Small intestine (tissue), 7 donors: ENCODE data around the gene NDUFV3. TPM values are rescaled to one million over a fixed set of nuclear protein-coding genes. Genes with fewer than 3 reads are reported as not detected.
A peak's percentile ranks its signal among the peaks of the same experiment; 100 is the strongest.
"Not testable (repeated sequence)": the region's sequence is repeated elsewhere in the genome, so short reads cannot be mapped to it uniquely, and the experiment has no call there.

Source experiments
- DNase-seq, 2 donors: peaks; one replicate each; pipeline versions ENCODE4 v3.0.0 to v3.0.0-alpha.2; 2013
- FAIRE-seq: peaks from 2 replicates; lab custom pipeline; 2012; peaks lifted over from hg19 to GRCh38; lab: Jason Lieb, UNC
- H3K27ac ChIP-seq, 3 donors: one replicate each; pipeline ENCODE4 v1.5.1; 2013; ENCODE audit warnings: low read length in 2 of 3, mild to moderate bottlenecking in 2 of 3, control low read depth in 1 of 3, inconsistent platforms in 1 of 3, low read depth in 1 of 3, moderate library complexity in 1 of 3
- H3K27me3 ChIP-seq, 3 donors: one replicate each; pipeline ENCODE4 v1.6.1; 2013; ENCODE audit warnings: low read length in 3 of 3, inconsistent platforms in 1 of 3; ENCODE audit not compliant: control insufficient read depth in 3 of 3, insufficient read depth in 3 of 3
- H3K36me3 ChIP-seq, 3 donors: one replicate each; pipeline ENCODE4 v1.6.1; 2013; ENCODE audit warnings: low read length in 3 of 3, inconsistent platforms in 1 of 3, low read depth in 1 of 3, mild to moderate bottlenecking in 1 of 3, moderate library complexity in 1 of 3; ENCODE audit not compliant: control insufficient read depth in 3 of 3, insufficient read depth in 2 of 3
- H3K4me1 ChIP-seq, 3 donors: one replicate each; pipeline ENCODE4 v1.6.1; 2013; ENCODE audit warnings: low read length in 2 of 3, inconsistent platforms in 1 of 3, low read depth in 1 of 3, mild to moderate bottlenecking in 1 of 3, moderate library complexity in 1 of 3; ENCODE audit not compliant: control insufficient read depth in 3 of 3, insufficient read depth in 2 of 3
- H3K4me3 ChIP-seq, 3 donors: one replicate each; pipeline ENCODE4 v1.5.1; 2013; ENCODE audit warnings: low read length in 3 of 3, control low read depth in 1 of 3, inconsistent platforms in 1 of 3, low read depth in 1 of 3, mild to moderate bottlenecking in 1 of 3, moderate library complexity in 1 of 3
- H3K9me3 ChIP-seq, 2 donors: one replicate each; pipeline ENCODE4 v1.6.1; 2013; ENCODE audit warnings: low read depth in 1 of 2, low read length in 1 of 2; ENCODE audit not compliant: control insufficient read depth in 2 of 2, insufficient read depth in 1 of 2
- WGBS, 3 donors: extraction: QIAGEN DNeasy Blood & Tissue Kit; methylation state at CpG; one replicate each; pipeline ENCODE4 v1.1.7; 2013; 5-methylcytosine and 5-hydroxymethylcytosine counted together
- polyA plus RNA-seq, 4 donors: library from polyadenylated mRNA; stranded (reverse) in 3 of 4; unstranded in 1 of 4; fragments of 200-250 nt in 3 of 4; fragments of 120-200 nt in 1 of 4; gene quantifications; one replicate each; pipeline versions ENCODE4 v1.2.1 to v1.2.3, GENCODE V29; 2013
- donor health status: healthy with polysubstance abuse.
- donor health status: control.
- donor health status: control.
- donor health status: Bipolar disorder and iron deficiency.
- donor health status: healthy.

NDUFV3 gene
- polyA plus RNA-seq, 4 donors, result 15.9 to 29.2 (median 19.4) TPM

DNA sequence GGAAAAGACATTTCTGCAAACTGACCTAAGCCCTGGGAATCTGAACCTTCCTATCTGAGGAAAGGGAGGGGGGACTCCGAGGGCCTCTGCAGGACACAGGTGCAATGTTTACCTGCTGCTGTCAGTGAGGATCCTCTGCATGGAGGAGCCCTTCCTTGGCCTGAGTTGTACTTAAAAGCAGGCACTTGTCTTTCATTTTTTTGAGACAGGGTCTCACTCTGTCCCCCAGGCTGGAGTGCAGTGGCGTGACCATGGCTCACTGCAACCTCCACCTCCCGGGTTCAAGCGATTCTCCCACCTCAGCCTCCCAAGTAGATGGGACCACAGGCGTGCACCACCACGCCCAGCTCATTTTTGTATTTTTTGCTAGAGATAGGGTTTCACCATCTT lies 45.5 kb downstream of the NDUFV3 start:
- not testable (repeated sequence) for DNase-seq, H3K36me3 ChIP-seq, H3K9me3 ChIP-seq, H3K4me1 ChIP-seq, FAIRE-seq, H3K27ac ChIP-seq, H3K4me3 ChIP-seq, H3K27me3 ChIP-seq
- WGBS, 3 donors, result 92 to 95% (median 93%) methylated on average over 6 of the region's 6 CpGs

DNA sequence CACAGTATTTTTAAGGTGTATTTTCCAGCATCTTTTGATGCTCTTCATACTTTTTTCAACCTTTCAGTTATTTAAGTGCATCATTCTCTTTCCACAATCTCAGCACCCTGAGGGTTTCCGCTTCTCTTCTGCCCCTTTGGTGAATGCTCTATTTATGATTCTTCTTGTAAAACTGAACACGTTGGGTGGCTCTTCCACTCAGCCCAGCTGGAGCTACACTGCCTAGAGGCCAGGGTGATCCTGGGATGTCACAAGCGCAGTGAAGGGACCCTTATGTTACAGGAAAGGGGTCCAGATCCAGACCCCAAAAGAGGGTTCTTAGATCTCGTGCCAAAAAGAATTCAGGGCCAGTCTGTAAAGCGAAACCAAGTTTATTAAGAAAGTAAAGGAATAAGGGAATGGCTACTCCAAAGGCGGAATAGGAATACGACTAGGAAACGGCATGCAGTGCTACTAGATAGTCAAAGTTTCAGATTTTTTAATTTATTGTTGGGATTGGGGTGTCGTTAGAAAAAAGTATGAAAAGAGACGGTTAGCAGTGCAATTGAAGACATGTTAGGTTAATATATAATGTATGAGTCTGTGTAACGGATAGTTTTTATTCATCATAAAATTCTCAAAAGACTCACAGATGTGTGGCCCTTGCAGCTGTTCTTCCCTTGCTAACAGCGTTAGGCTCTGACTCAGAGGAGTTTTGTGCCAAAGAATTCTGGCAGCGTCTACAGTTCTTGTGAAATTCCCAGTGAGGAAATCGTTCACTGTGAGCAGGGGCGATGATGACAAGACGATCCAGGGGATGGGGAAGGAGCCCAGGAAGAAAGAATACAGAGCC lies 46.7 kb downstream of the NDUFV3 start:
- FAIRE-seq, result no peak
- 54 to 56% (median 55%) methylated on average over 16 of the region's 16 CpGs for WGBS, 3 donors
- H3K27ac ChIP-seq, result peak overlapping the region in 2 of 3 donors; percentile 25 to 63

DNA sequence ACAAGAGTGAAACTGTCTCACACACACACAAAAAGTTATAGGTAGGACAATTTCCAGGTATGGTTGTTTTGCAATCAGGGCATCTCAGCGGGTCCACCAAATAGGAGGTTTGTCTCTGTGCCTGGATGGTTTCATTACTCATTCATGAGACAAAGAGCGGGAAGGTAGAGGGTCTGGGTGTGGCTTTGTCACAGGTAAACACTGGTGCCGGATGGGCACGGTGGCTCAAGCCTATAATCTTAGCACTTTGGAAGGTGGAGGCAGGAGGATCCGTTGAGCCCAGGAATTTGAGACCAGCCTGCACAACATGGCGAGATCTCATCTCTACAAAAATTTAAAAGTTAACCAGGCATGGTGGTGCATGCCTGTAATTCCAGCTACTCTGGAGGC lies 48.6 kb downstream of the NDUFV3 start:
- H3K27me3 ChIP-seq, result no peaks in the 10 kb centered on the region
- no peak overlapping the region for H3K27ac ChIP-seq
- no peaks in the 10 kb centered on the region for H3K36me3 ChIP-seq
- DNase-seq (no peak), FAIRE-seq (no peak)
- 87 to 92% (median 90%) methylated on average over 6 of the region's 6 CpGs for WGBS, 3 donors
- H3K4me1 ChIP-seq, result no peaks in the 10 kb centered on the region
- no peak overlapping the region for H3K4me3 ChIP-seq
- H3K9me3 ChIP-seq, result no peaks in the 10 kb centered on the region

More for the DNA sequence above, 46.7 kb downstream of the NDUFV3 start:
- Histone ChIP-seq H3K27me3 (no peaks in the 10 kb centered on the region), H3K9me3 (no peaks in the 10 kb centered on the region), H3K4me1 (no peaks in the 10 kb centered on the region), H3K36me3 (no peaks in the 10 kb centered on the region), H3K4me3 (no peak overlapping the region)
- DNase-seq, result peak; percentile 13 to 48

DNA sequence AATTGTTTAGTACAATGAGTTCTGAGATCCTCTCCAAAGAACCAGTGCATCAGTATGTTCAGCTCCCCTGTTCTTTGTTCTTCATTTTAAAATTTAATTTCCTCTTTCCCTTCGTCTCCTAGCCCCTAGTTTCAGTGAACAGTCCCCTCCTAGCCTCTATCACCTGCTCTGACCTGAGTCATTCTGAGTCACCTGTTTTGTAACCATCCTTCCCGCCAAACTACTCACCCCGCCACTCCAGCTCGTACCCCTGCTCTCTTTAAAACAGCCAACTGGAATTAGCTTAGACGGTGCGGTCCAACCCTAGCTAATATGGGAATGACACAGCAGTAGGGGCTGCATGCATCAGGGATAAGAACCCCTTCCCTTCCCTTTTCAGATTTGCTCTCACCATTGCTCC lies 49.1 kb downstream of the NDUFV3 start:
- Histone ChIP-seq H3K9me3 (no peaks in the 10 kb centered on the region), H3K36me3 (no peaks in the 10 kb centered on the region), H3K4me3 (no peak overlapping the region), H3K27me3 (no peaks in the 10 kb centered on the region), H3K27ac (no peak overlapping the region), H3K4me1 (no peaks in the 10 kb centered on the region)
- FAIRE-seq, result no peak
- WGBS, 3 donors, result 62 to 73% (median 68%) methylated on average over 6 of the region's 6 CpGs
- DNase-seq, result no peak

DNA sequence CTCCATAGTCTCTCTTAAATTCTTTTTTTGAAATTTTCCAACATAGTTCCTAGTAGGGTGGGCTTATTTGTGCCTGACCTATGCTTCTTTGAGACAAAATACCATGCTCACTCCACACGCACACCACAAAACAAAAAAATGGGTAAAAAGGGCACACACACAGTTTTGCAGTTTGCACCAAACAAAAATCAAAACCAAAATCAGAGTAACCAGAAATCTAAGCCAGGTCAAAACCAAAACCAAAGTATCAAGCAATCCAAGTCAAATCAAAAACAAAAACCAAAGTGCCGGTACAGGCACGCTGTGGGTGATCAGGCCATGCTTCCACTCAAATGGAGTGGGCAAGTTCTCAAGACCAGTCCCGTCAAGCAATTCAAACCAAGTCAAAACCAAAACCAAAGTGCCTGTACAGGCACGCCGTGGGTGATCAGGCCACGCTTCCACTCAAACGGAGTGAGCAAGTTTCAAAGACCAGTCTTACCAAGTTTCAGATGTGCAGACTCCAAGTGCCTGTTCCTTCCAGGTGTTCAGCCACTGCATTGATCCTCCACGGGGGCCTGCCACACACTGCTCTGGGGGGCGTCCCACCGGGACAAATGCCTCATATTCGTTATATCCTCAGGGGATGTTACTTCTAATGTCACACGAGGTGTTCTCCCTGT lies 56.1 kb downstream of the NDUFV3 start:
- FAIRE-seq, H3K27ac ChIP-seq, H3K4me1 ChIP-seq, H3K27me3 ChIP-seq, H3K36me3 ChIP-seq, DNase-seq, H3K4me3 ChIP-seq, H3K9me3 ChIP-seq: not testable (repeated sequence)
- 82 to 86% (median 82%) methylated on average over 13 of the region's 13 CpGs for WGBS, 3 donors

DNA sequence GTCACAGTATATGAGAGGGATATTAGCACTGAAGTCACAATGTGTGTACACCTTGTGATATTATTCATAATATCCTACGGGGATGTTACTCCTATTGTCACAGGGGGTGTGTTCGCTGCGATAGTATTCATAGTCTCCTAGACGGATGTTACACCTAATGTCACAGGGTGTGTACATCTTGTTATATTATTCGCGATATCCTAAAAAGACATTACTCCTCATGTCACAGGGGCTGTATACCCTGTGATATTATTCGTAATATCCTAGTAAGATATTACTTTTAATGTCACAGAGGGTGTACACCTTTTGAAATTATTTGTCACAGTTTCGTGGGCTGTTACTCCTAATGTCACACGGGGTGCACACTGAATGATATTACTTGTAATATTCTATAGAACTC lies 58.1 kb downstream of the NDUFV3 start:
- not testable (repeated sequence) for H3K36me3 ChIP-seq, H3K27ac ChIP-seq, H3K9me3 ChIP-seq, H3K4me3 ChIP-seq, DNase-seq, H3K27me3 ChIP-seq, H3K4me1 ChIP-seq, FAIRE-seq
- WGBS, 3 donors, result 94 to 96% (median 96%) methylated on average over 9 of the region's 9 CpGs

DNA sequence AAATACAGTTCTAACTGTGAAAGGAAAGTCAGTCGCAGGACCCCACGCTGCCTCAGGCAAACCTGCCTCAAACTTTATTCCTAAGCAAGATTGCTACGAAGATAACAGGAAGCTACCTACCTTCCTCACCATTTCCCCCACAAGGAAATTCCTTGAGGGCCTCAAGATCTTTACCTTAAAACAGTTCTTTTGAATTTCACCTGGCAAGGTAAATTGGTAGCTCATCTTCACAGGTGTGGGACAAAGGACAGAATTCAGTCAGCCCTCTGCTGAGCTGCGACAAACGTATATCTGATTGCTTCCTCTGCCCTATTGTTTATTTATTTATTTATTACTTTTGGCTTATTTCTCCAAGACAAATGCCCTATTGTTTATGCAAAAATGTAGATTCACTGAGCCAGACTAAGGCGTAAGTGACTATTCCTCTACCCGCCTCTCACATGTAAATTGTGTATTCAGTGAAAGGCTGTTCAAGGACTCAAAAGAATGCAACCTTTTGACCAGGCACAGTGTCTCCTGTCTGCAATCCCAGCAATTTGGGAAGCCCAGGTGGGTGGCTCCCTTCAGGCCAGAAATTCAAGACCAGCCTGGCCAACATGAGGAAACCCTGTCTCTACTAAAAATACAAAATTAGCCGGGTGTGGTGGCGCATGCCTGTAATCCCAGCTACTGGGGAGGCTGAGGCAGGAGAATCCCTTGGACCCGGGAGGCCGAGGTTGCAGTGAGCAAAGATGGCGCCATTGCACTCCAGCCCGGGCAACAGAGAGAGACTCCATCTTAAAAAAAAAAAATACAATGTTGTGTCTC lies 63.9 kb downstream of the NDUFV3 start:
- H3K4me1 ChIP-seq, result peaks cover 0 to 10% (median 0%) of the 10 kb centered on the region in 3 donors
- H3K9me3 ChIP-seq, result peaks cover 0 to 7% of the 10 kb centered on the region in 2 donors
- DNase-seq (no peak), FAIRE-seq (no peak)
- no peaks in the 10 kb centered on the region for H3K36me3 ChIP-seq
- H3K27ac ChIP-seq, result no peak overlapping the region
- H3K4me3 ChIP-seq, result no peak overlapping the region
- 80 to 84% (median 82%) methylated on average over 13 of the region's 13 CpGs for WGBS, 3 donors
- no peaks in the 10 kb centered on the region for H3K27me3 ChIP-seq

DNA sequence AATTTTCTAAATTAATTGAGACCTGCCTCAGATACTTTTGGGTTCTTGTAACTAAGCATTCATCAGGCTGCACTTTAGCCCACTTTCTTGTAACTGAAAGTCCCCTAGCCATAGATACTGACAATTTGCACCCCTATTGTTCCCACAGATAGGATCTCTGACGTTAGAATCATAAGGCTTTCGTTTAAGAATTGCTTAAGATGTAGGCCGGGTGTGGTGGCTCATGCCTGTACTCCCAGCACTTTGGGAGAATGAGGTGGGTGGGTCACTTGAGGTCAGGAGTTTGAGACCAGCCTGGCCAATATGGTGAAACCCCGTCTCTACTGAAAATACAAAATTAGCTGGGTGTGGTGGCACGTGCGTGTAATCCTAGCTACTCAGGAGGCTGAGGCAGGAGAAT lies 65.0 kb downstream of the NDUFV3 start:
- H3K9me3 ChIP-seq, FAIRE-seq, H3K36me3 ChIP-seq, H3K4me3 ChIP-seq, H3K27me3 ChIP-seq, H3K27ac ChIP-seq, DNase-seq: not testable (repeated sequence)
- peaks cover 0 to 10% (median 0%) of the 10 kb centered on the region in 3 donors for H3K4me1 ChIP-seq
- 64 to 84% (median 68%) methylated on average over 6 of the region's 6 CpGs for WGBS, 3 donors
